Stimulated activated CD4-positive, alpha-beta T cell treated with anti-CD3 and anti-CD28 coated beads, Interleukin-15, amount 100 ng/mL, for 24 hours (primary cell): ENCODE data around the gene FAM181B.

Source experiments
- DNase-seq: peaks from one replicate; pipeline ENCODE4 v3.0.0-alpha.2; 2020

The FAM181B gene

DNA sequence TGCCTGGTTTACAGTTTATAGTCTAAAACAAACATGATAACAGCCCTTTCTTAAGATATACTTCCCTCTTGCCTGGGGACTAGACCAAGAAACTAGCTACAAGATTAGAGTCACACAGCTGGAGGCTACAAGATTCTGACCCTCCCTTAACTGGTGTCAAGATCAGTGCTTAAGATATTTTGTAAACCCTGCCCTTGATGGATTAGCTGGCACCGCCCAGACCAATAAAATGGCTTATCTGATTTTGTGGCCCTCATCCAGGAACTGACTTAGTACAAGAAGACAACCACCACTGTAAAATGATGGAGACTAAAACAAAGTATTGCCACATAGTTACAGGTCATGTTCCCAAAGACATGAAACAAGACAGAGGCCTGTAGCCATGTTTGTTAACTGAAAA, 53.4 kb downstream of the FAM181B start:
- no peak for DNase-seq
